ENCODE results near the gene ITGB8.

Gene ITGB8

GRCh38 chr7:20454202-20454601, 123.5 kb downstream of the ITGB8 start:
- Histone ChIP-seq H3K9ac (ENCODE audit: low read length) (no peak overlapping the region), H3K9me3 (ENCODE audit: control insufficient read depth, low read depth, low read length) (no peaks in the 10 kb centered on the region), H3K4me1 (ENCODE audit: control insufficient read depth, low read depth, low read length) (no peaks in the 10 kb centered on the region)

GRCh38 chr7:20456701-20457100, 126.0 kb downstream of the ITGB8 start:
- no peak overlapping the region for H3K4me3 ChIP-seq (ENCODE audit: low read length)
- no peaks in the 10 kb centered on the region for H3K9me3 ChIP-seq (ENCODE audit: control insufficient read depth, low read depth, low read length)
- no peak overlapping the region for H3K9ac ChIP-seq (ENCODE audit: low read length)
- no peaks in the 10 kb centered on the region for H3K4me1 ChIP-seq (ENCODE audit: control insufficient read depth, low read depth, low read length)
- H3K36me3 ChIP-seq (ENCODE audit: control insufficient read depth, low read depth, low read length) = no peaks in the 10 kb centered on the region
- H3K27ac ChIP-seq (ENCODE audit: low read length) = no peak overlapping the region
- no peaks in the 10 kb centered on the region for H3K27me3 ChIP-seq (ENCODE audit: control insufficient read depth, insufficient read depth, low read length)

More at GRCh38 chr7:20454202-20454601, 123.5 kb downstream of the ITGB8 start:
- no peak overlapping the region for H3K27ac ChIP-seq (ENCODE audit: low read length)
- no peaks in the 10 kb centered on the region for H3K27me3 ChIP-seq (ENCODE audit: control insufficient read depth, insufficient read depth, low read length)
- H3K4me3 ChIP-seq (ENCODE audit: low read length) = no peak overlapping the region
- H3K36me3 ChIP-seq (ENCODE audit: control insufficient read depth, low read depth, low read length) = no peaks in the 10 kb centered on the region

GRCh38 chr7:20458521-20458920, 127.8 kb downstream of the ITGB8 start:
- H3K27me3 ChIP-seq (ENCODE audit: control insufficient read depth, insufficient read depth, low read length) = no peaks in the 10 kb centered on the region
- H3K9ac ChIP-seq (ENCODE audit: low read length) = no peak overlapping the region
- no peak overlapping the region for H3K4me3 ChIP-seq (ENCODE audit: low read length)
- H3K27ac ChIP-seq (ENCODE audit: low read length) = no peak overlapping the region
- no peaks in the 10 kb centered on the region for H3K9me3 ChIP-seq (ENCODE audit: control insufficient read depth, low read depth, low read length)
- no peaks in the 10 kb centered on the region for H3K36me3 ChIP-seq (ENCODE audit: control insufficient read depth, low read depth, low read length)
- H3K4me1 ChIP-seq (ENCODE audit: control insufficient read depth, low read depth, low read length) = no peaks in the 10 kb centered on the region

DNA sequence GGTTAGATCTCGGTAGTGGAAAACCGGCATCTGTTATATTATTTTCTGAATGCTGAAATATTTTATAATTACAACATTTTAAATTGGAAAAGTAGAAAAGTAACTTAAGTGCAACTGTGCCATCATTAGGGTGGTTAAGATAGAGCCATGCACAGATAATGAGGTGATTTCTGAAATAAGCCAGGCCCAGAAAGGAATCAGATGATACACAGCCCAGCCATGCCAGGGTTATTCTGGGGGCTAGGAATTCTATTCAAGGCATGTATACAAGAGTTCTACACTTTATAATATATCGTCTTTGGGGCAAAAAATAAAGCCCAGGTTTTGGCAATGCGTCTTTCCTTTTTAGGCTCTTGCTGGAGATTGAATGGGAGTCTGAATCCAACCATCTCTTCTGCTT, 128.7 kb downstream of the ITGB8 start:
- H3K9me3 ChIP-seq (ENCODE audit: control insufficient read depth, low read depth, low read length) = no peaks in the 10 kb centered on the region
- H3K27ac ChIP-seq (ENCODE audit: low read length) = no peak overlapping the region
- no peaks in the 10 kb centered on the region for H3K36me3 ChIP-seq (ENCODE audit: control insufficient read depth, low read depth, low read length)
- H3K27me3 ChIP-seq (ENCODE audit: control insufficient read depth, insufficient read depth, low read length) = no peaks in the 10 kb centered on the region
- H3K4me1 ChIP-seq (ENCODE audit: control insufficient read depth, low read depth, low read length) = no peaks in the 10 kb centered on the region
- no peak overlapping the region for H3K4me3 ChIP-seq (ENCODE audit: low read length)
- H3K9ac ChIP-seq (ENCODE audit: low read length) = no peak overlapping the region

- H3K4me1 ChIP-seq (ENCODE audit: control insufficient read depth, low read depth, low read length) = no peaks in the 10 kb centered on the region
- no peaks in the 10 kb centered on the region for H3K36me3 ChIP-seq (ENCODE audit: control insufficient read depth, low read depth, low read length)
- H3K27ac ChIP-seq (ENCODE audit: low read length) = no peak overlapping the region
- no peaks in the 10 kb centered on the region for H3K9me3 ChIP-seq (ENCODE audit: control insufficient read depth, low read depth, low read length)
- no peak overlapping the region for H3K4me3 ChIP-seq (ENCODE audit: low read length)
- H3K9ac ChIP-seq (ENCODE audit: low read length) = no peak overlapping the region
- no peaks in the 10 kb centered on the region for H3K27me3 ChIP-seq (ENCODE audit: control insufficient read depth, insufficient read depth, low read length)
Measured at GRCh38 chr7:20464891-20465290, 134.2 kb downstream of the ITGB8 start.
